Omental fat pad (tissue), 4 donors: ENCODE data around the gene RRN3. TPM values are rescaled to one million over a fixed set of nuclear protein-coding genes. Genes with fewer than 3 reads are reported as not detected.
A peak's percentile ranks its signal among the peaks of the same experiment; 100 is the strongest.
"Not testable (repeated sequence)": the region's sequence is repeated elsewhere in the genome, so short reads cannot be mapped to it uniquely, and the experiment has no call there.

Experiments used
- ATAC-seq: fragments of 150-250 bp; one replicate; pipeline ENCODE4 v1.9.1; 2016; ENCODE audit warnings: mild to moderate bottlenecking, moderate library complexity; ENCODE audit not compliant: low FRiP score
- DNase-seq: peaks from one replicate; pipeline ENCODE4 v3.0.0-alpha.2; 2019; ENCODE audit warnings: low spot score
- CTCF ChIP-seq, 3 donors: fragments of 450-650 bp; IDR thresholded peaks; one replicate each; pipeline ENCODE4 v1.5.1; 2016 to 2017; ENCODE audit warnings: antibody characterized with exemption in 3 of 3, mild to moderate bottlenecking in 3 of 3, moderate library complexity in 2 of 3
- total RNA-seq, 4 donors: library from RNA; depleted of rRNA; stranded (reverse); fragments of >200 nt; gene quantifications; one replicate each; pipeline ENCODE4 v1.1.0, GENCODE V29; 2016

The RRN3 gene
- total RNA-seq, 4 donors from 2014 or later: 29.3 to 55.4 (median 41.9) TPM

DNA sequence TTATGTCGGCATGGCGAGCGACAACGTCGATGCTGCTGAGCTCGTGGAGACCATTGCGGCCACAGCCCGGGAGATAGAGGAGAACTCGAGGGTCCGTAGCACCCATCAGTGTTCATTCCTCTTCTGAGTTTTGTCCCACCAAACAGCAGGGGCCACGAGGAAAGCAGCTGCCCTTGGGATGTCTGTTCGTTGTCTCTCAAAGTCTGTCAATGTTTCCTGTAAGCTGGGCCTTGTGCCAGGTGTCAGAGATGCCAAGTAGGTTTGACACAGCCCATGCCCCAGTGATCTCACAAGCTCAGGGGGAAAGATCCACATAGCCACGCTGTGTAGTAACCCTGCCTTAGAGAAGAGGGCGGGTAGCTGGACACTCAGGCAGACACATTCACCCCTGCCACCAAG, 60.8 kb downstream of the RRN3 start:
- TF ChIP-seq CTCF (IDR thresholded peaks at IDR 0.05): no peak
- DNase-seq (no peak), ATAC-seq (peak; percentile 26)

DNA sequence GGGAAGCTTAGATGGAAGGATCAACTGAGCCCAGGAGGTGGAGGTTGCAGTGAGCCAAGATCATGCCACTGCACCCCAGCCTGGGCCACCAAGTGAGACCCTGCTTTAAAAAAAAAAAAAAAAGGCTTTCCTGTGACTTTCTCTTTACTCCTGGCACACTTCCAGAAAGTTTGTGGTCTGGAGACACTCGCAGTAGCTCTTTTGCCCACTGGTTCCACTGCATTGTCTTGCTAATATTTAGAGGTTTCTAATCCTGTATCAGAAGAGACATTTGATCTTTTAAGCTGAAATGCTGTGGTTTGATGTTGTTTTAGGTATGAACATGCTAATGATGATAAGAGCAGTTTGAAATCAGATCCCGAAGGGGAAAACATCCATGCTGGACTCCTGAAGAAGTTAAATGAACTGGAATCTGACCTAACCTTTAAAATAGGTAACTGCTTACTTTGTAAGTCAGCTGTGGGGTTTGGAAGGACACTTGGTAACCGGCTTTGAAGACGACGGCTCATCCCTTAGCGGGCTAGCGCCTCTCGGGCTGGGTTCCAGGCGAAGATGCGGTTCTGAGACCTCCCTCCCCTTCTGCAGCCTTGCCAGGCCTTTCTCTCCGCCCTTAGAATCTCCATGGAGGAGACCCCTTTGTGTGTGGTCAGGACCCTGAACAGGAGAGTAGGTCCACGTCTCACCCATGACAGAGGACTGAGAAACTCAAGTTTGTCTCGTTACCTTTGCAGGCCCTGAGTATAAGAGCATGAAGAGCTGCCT, 61.3 kb downstream of the RRN3 start:
- ATAC-seq (no peak), DNase-seq (no peak)
- TF ChIP-seq CTCF (IDR thresholded peaks at IDR 0.05): no peak

- no peak for TF ChIP-seq CTCF (IDR thresholded peaks at IDR 0.05)
- DNase-seq (no peak), ATAC-seq (no peak)
Measured at GRCh38 chr16:15031586-15031985, 62.5 kb downstream of the RRN3 start.

GRCh38 chr16:15031179-15031578, 62.9 kb downstream of the RRN3 start:
- ATAC-seq (no peak), DNase-seq (no peak)
- TF ChIP-seq CTCF (IDR thresholded peaks at IDR 0.05): no peak

DNA sequence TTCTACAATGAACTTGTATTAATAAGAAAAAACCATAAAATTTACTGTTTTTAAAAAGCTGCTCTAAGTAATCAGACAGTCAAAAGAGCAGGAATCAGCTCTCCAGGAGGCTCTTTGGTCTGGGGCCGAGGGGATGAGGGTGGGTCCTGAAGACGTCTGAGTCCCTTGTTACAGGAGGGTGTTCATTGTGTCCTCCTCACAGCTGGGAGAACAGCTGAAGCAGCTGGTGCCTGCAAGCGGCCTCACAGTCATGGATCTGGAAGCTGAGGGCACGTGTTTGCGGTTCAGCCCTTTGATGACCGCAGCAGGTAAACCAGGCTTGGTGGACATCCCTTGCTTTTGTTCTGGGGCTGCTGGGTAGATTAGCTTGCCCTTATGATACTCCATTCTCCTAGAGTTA, 64.3 kb downstream of the RRN3 start:
- not testable (repeated sequence) for DNase-seq, ATAC-seq

DNA sequence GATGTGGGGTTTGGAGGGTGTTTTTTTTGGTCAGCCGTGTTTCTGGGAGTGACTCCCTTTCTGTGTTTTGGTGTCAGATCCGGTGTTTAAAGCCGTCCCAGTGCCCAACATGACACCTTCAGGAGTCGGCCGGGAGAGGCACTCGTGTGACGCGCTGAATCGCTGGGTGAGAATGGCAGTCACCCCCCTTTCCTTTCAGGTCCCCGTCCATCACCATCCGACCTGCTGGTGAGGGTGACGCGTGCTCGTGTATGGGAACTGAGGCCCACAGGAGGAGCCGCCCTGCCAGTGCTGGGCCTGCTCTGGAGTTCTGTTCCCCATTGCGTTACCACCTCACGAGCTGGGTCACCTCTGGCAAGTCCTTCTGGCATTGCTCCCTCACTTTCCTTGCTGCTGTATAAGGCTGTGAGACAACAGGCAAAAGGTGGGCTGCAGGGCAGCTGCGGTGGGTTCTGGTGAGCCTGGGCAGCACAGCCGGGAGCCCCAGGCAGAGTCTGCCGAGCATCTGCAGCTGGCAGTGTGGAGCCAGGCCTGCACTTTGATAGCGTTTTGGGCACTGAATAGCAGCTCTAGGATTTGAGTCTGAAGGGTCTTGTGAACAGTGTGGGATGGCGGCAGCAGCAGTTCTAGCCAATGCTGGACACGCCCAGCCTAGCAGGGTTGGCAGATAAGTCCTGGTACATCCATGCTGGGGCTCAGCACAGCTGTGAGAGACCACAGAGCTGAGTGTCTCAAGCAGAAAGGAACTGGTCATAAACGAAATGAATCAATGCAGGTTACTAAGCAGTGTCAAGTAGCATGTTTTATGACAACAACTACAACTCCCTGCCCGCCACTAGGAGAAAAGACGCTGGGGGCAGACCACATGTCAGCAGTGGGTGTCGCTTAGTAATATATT, 65.0 kb downstream of the RRN3 start:
- ATAC-seq, DNase-seq: not testable (repeated sequence)

DNA sequence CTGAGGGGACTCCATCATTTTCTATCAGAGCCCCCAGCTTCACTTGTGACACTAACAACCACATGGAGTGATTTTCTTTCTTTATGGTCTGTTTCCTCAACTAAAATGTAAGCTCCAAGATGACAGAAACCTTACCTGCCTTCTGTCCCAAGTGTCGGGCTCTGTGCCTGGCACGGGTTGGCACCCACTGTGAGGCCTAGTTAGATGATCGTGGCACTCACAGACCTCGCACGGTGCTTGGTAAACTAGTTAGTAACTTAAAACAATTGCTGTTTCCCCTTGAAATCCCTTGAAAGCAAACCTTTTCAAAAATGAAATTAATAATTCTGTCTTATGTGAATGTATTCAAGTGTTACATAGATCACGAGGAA, 65.7 kb downstream of the RRN3 start:
- not testable (repeated sequence) for DNase-seq, ATAC-seq

DNA sequence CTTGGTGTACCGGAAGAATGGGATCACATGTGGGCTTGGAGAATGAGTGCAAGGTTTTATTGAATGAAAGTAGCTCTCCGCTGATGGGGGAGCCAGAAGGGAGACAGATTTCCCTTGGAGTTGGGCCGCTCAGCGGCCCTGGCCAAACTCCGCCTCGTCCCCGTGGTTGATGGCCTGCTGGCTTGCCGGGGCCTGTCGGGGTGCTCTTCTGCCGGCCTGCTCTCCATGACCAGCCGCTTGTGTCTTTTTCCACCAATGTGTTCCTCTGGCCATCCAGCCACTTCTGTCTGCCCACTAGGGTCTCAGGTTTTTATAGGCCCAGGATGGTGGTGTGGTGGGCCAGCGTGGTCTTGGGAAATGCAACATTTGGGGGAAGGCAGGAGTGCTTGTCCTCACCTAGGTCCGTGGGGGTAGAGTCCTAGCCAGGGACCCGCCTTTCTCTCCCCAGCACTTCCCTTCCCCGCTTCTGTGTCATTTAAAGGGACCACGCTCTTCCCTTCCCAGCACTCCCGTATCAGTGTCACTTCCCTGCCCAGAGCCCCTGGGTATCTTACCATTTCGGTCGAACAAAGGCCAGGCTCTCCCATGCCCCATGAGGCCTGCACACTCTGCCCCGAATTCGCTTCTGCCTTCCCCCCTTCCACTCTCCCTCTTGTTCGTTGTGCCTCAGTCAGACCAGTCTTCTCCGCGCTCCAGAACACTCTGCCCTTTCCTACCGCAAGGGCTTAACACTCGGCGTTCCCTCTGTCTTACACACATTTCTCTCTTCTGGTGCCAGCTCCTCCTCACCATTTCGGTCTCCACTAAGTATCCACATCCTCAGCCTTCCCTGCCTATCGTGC, 66.3 kb downstream of the RRN3 start:
- DNase-seq, ATAC-seq: not testable (repeated sequence)

DNA sequence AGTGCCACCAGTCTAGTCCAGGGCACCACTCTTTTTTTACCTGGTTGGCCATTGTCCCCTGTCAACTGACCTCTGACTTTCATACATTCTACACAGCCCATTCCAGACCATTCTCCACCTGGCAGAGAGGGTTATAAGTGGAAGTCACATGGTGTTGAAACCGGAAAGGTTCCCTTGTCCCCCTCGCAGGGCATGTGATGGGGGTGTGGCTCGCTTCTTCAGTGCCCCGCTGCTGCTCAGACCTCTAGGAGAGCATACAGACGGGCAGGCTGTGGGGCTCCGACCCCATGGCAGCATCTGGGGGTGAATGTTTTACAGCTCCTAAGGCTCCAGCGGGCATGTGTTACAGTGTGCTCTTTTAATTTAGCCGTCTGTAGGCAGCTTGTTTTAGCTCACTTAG, 67.0 kb downstream of the RRN3 start:
- not testable (repeated sequence) for ATAC-seq, DNase-seq

GRCh38 chr16:15025234-15025951, 68.7 kb downstream of the RRN3 start:
- DNase-seq, ATAC-seq: not testable (repeated sequence)

DNA sequence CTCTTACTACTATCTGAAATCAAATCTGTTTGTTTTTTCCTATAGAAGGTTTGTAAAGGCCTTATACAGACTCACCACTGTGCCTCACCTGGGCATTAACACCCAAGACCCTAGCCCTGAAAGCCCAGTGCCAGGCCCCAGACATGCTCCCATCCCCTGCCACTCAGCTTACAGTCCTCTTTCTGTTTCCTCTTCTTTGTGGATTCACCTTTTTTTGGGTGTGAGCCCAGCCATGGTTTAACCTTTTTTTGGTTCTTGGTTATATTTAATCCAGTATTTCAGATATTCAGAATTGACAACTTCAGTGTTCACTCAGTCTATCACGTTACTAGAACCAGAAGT, 69.2 kb downstream of the RRN3 start:
- DNase-seq, ATAC-seq: not testable (repeated sequence)

GRCh38 chr16:15023381-15024077, 70.5 kb downstream of the RRN3 start:
- DNase-seq, ATAC-seq: not testable (repeated sequence)
